Gastrocnemius medialis (tissue), 4 donors: Measurements from ENCODE around the gene CWC22. TPM values are rescaled to one million over a fixed set of nuclear protein-coding genes. Genes with fewer than 3 reads are reported as not detected.

Experiments
- ATAC-seq, 2 donors: fragments of 150-250 bp; one replicate each; pipeline ENCODE4 v1.9.1; 2016
- DNase-seq, 2 donors: peaks; one replicate each; pipeline ENCODE4 v3.0.0-alpha.2; 2019
- H3K27ac ChIP-seq, 4 donors: fragments of 200-600 bp; sonication (generic); 1 replicate in 1 of 4; 2 replicates in 3 of 4; pipeline ENCODE4 v1.5.1; 2016 to 2018; ENCODE audit warnings: mild to moderate bottlenecking in 2 of 4, moderate library complexity in 1 of 4
- H3K27me3 ChIP-seq, 3 donors: fragments of 200-600 bp; sonication (generic) in 2 of 3; 1 replicate in 1 of 3; 2 replicates in 2 of 3; pipeline versions ENCODE4 v1.5.1 to v1.6.0; 2016 to 2019; ENCODE audit warnings: mild to moderate bottlenecking in 1 of 3, moderate library complexity in 1 of 3
- H3K36me3 ChIP-seq, 2 donors: fragments of 200-600 bp; sonication (generic) in 1 of 2; one replicate each; pipeline ENCODE4 v1.5.1; 2017 to 2018
- H3K4me1 ChIP-seq, 2 donors: fragments of 200-600 bp; sonication (generic) in 1 of 2; one replicate each; pipeline ENCODE4 v1.5.1; 2016 to 2017; ENCODE audit warnings: mild to moderate bottlenecking in 2 of 2
- H3K4me3 ChIP-seq, 4 donors: fragments of 200-600 bp; sonication (generic) in 3 of 4; 1 replicate in 1 of 4; 2 replicates in 3 of 4; pipeline ENCODE4 v1.5.1; 2016 to 2019; ENCODE audit warnings: mild to moderate bottlenecking in 2 of 4
- H3K9me3 ChIP-seq, 3 donors: fragments of 200-600 bp; sonication (generic) in 2 of 3; 1 replicate in 1 of 3; 2 replicates in 2 of 3; pipeline ENCODE4 v1.5.1; 2016 to 2019
- CTCF ChIP-seq, 5 experiments: fragments of 450-650 bp in 3 of 5; fragments of 200-600 bp in 2 of 5; sonication (generic) in 2 of 5; IDR thresholded peaks in 4 of 5; conservative IDR thresholded peaks in 1 of 5; 1 replicate in 4 of 5; 2 replicates in 1 of 5; pipeline ENCODE4 v1.5.1; 2016 to 2019; ENCODE audit warnings: antibody characterized with exemption in 5 of 5, mild to moderate bottlenecking in 3 of 5, moderate library complexity in 3 of 5
- POLR2A ChIP-seq, 2 donors: fragments of 450-650 bp; IDR thresholded peaks; one replicate each; pipeline ENCODE4 v1.6.1; 2017; ENCODE audit warnings: antibody characterized with exemption in 2 of 2, mild to moderate bottlenecking in 2 of 2, moderate library complexity in 2 of 2
- in situ Hi-C, 4 donors: fragments of 200-750 bp; cut with MboI; loops; one replicate each; pipeline versions ENCODE4 v1.15.0 to v1.8.0; 2017; ENCODE audit warnings: low sequenced_read_pairs in 4 of 4
- intact Hi-C: fragments of 100-400 bp; cut with DNase I; formaldehyde crosslinking; loops from one replicate; pipeline ENCODE4 v1.15.1; 2023; ENCODE audit warnings: low total_unique reads
- total RNA-seq, 4 donors: library from RNA; depleted of rRNA; stranded (reverse); fragments of >200 nt; gene quantifications; one replicate each; pipeline versions ENCODE4 v1.1.0 to v1.2.3, GENCODE V29; 2016

Gene CWC22
- total RNA-seq, 4 donors from 2014 or later = 9.7 to 15.6 (median 12.8) TPM

- DNase-seq (no peak), ATAC-seq (no peak)
- Histone ChIP-seq H3K27ac (no peak overlapping the region), H3K4me3 (no peak overlapping the region), H3K9me3 (no peaks in the 10 kb centered on the region), H3K27me3 (no peaks in the 10 kb centered on the region), H3K4me1 (no peaks in the 10 kb centered on the region), H3K36me3 (peaks cover 0 to 71% of the 10 kb centered on the region in 2 donors)
- TF ChIP-seq CTCF (IDR thresholded peaks at IDR 0.05 in 4 of 5, conservative IDR thresholded peaks at IDR 0.05 in 1 of 5) (no peak), POLR2A (IDR thresholded peaks at IDR 0.05) (no peak)
- intact Hi-C loops = no loop called here
- in situ Hi-C loops = no loop called here
These were observed 54.4 kb downstream of the CWC22 start for GRCh38 chr2:179952658-179953057.

- in situ Hi-C loops (no loop called here), intact Hi-C loops (no loop called here)
- H3K27me3 ChIP-seq = no peaks in the 10 kb centered on the region
- H3K4me1 ChIP-seq = no peaks in the 10 kb centered on the region
- no peak for TF ChIP-seq POLR2A (IDR thresholded peaks at IDR 0.05)
- no peak for TF ChIP-seq CTCF (IDR thresholded peaks at IDR 0.05 in 4 of 5, conservative IDR thresholded peaks at IDR 0.05 in 1 of 5)
- H3K36me3 ChIP-seq = peaks cover 0 to 70% of the 10 kb centered on the region in 2 donors
- H3K4me3 ChIP-seq = no peak overlapping the region
- no peak overlapping the region for H3K27ac ChIP-seq
- DNase-seq = no peak
- no peak for ATAC-seq
- H3K9me3 ChIP-seq = no peaks in the 10 kb centered on the region
These were observed 55.4 kb downstream of the CWC22 start for GRCh38 chr2:179951680-179952079.

GRCh38 chr2:179950391-179950790 lies 56.7 kb downstream of the CWC22 start:
- peaks cover 0 to 77% of the 10 kb centered on the region in 2 donors for H3K36me3 ChIP-seq
- in situ Hi-C loops = no loop called here
- ATAC-seq = no peak

GRCh38 chr2:179949438-179949837 lies 57.7 kb downstream of the CWC22 start:
- DNase-seq (no peak), ATAC-seq (no peak)
- intact Hi-C loops (no loop called here), in situ Hi-C loops (no loop called here)
- Histone ChIP-seq H3K4me1 (no peaks in the 10 kb centered on the region), H3K4me3 (no peak overlapping the region), H3K27ac (no peak overlapping the region), H3K27me3 (no peaks in the 10 kb centered on the region), H3K36me3 (peaks cover 0 to 80% of the 10 kb centered on the region in 2 donors), H3K9me3 (no peaks in the 10 kb centered on the region)
- TF ChIP-seq CTCF (IDR thresholded peaks at IDR 0.05 in 4 of 5, conservative IDR thresholded peaks at IDR 0.05 in 1 of 5) = no peak
- no peak for TF ChIP-seq POLR2A (IDR thresholded peaks at IDR 0.05)

More at GRCh38 chr2:179950391-179950790, 56.7 kb downstream of the CWC22 start:
- intact Hi-C loops = no loop called here
- no peak for DNase-seq
- TF ChIP-seq POLR2A (IDR thresholded peaks at IDR 0.05) (no peak), CTCF (IDR thresholded peaks at IDR 0.05 in 4 of 5, conservative IDR thresholded peaks at IDR 0.05 in 1 of 5) (no peak)
- Histone ChIP-seq H3K9me3 (no peaks in the 10 kb centered on the region), H3K4me1 (no peaks in the 10 kb centered on the region), H3K27me3 (no peaks in the 10 kb centered on the region), H3K4me3 (no peak overlapping the region), H3K27ac (no peak overlapping the region)

- ATAC-seq (no peak), DNase-seq (no peak)
- no peak overlapping the region for H3K27ac ChIP-seq
- no peaks in the 10 kb centered on the region for H3K9me3 ChIP-seq
- H3K4me1 ChIP-seq = no peaks in the 10 kb centered on the region
- intact Hi-C loops (no loop called here), in situ Hi-C loops (no loop called here)
- H3K36me3 ChIP-seq = peaks cover 0 to 79% of the 10 kb centered on the region in 2 donors
- H3K4me3 ChIP-seq = no peak overlapping the region
- TF ChIP-seq CTCF (IDR thresholded peaks at IDR 0.05 in 4 of 5, conservative IDR thresholded peaks at IDR 0.05 in 1 of 5) (no peak), POLR2A (IDR thresholded peaks at IDR 0.05) (no peak)
- no peaks in the 10 kb centered on the region for H3K27me3 ChIP-seq
These were observed 59.0 kb downstream of the CWC22 start for GRCh38 chr2:179948058-179948457.
